Neuronal stem cell (in vitro differentiated cells): ENCODE data around the gene ZFP14.
"Not testable (repeated sequence)": the region's sequence is repeated elsewhere in the genome, so short reads cannot be mapped to it uniquely, and the experiment has no call there.

Source experiments
- DNase-seq: peaks from one replicate; pipeline ENCODE4 v3.0.0-alpha.2; 2013; ENCODE audit warnings: low spot score
- H2AFZ ChIP-seq: one replicate; pipeline ENCODE4 v1.6.1; 2013; ENCODE audit warnings: mild to moderate bottlenecking, low read length, inconsistent platforms
- H2AK5ac ChIP-seq: 2 replicates; pipeline ENCODE4 v1.6.1; 2013; ENCODE audit warnings: low read depth, mild to moderate bottlenecking, inconsistent platforms, low read length, moderate library complexity, mixed read lengths
- H2BK120ac ChIP-seq: 2 replicates; pipeline ENCODE4 v1.6.1; 2013; ENCODE audit warnings: low read depth, mild to moderate bottlenecking, inconsistent platforms, low read length, moderate library complexity, mixed read lengths
- H2BK12ac ChIP-seq: one replicate; pipeline ENCODE4 v1.6.1; 2013; ENCODE audit warnings: low read length, inconsistent platforms
- H2BK15ac ChIP-seq: 2 replicates; pipeline ENCODE4 v1.6.1; 2013; ENCODE audit warnings: mild to moderate bottlenecking, low read length, inconsistent platforms, mixed read lengths
- H2BK5ac ChIP-seq: one replicate; pipeline ENCODE4 v1.6.1; 2013; ENCODE audit warnings: inconsistent platforms, mild to moderate bottlenecking, low read length, moderate library complexity
- H3K14ac ChIP-seq: one replicate; pipeline ENCODE4 v1.6.1; 2013; ENCODE audit warnings: low read length, inconsistent platforms
- H3K18ac ChIP-seq: 2 replicates; pipeline ENCODE4 v1.6.1; 2013; ENCODE audit warnings: low read length, inconsistent platforms
- H3K23ac ChIP-seq: 2 replicates; pipeline ENCODE4 v1.6.1; 2013; ENCODE audit warnings: low read depth, mild to moderate bottlenecking, mixed read lengths, low read length, inconsistent platforms; ENCODE audit not compliant: poor library complexity
- H3K27ac ChIP-seq: replicated peaks from 3 replicates; pipeline ENCODE4 v1.5.1; 2013; ENCODE audit warnings: low read length, inconsistent platforms
- H3K27me3 ChIP-seq, 3 experiments: 2 replicates each; pipeline ENCODE4 v1.6.1; 2013; ENCODE audit warnings: low read length in 3 of 3, mild to moderate bottlenecking in 2 of 3, inconsistent platforms in 1 of 3, low read depth in 1 of 3, mixed read lengths in 1 of 3, moderate library complexity in 1 of 3; ENCODE audit not compliant: control insufficient read depth in 3 of 3, insufficient read depth in 3 of 3
- H3K36me3 ChIP-seq, 2 donors: replicated peaks in 1 of 2; 2 replicates each; pipeline ENCODE4 v1.6.1; 2013; ENCODE audit warnings: low read length in 2 of 2; ENCODE audit not compliant: control insufficient read depth in 2 of 2, insufficient read depth in 2 of 2
- H3K4ac ChIP-seq: 2 replicates; pipeline ENCODE4 v1.6.1; 2013; ENCODE audit warnings: inconsistent platforms, mild to moderate bottlenecking, low read length, moderate library complexity
- H3K4me1 ChIP-seq, 2 donors: 1 replicate in 1 of 2; 2 replicates in 1 of 2; pipeline ENCODE4 v1.6.1; 2013; ENCODE audit warnings: low read length in 2 of 2, low read depth in 1 of 2; ENCODE audit not compliant: control insufficient read depth in 2 of 2, insufficient read depth in 1 of 2
- H3K4me2 ChIP-seq: one replicate; pipeline ENCODE4 v1.6.1; 2013; ENCODE audit warnings: mild to moderate bottlenecking, low read length, inconsistent platforms; ENCODE audit not compliant: insufficient read depth, poor library complexity, severe bottlenecking
- H3K4me3 ChIP-seq, 2 donors: 2 replicates each; pipeline ENCODE4 v1.5.1; 2013; ENCODE audit warnings: low read length in 2 of 2, mild to moderate bottlenecking in 2 of 2, inconsistent platforms in 1 of 2, moderate library complexity in 1 of 2
- H3K79me1 ChIP-seq: one replicate; pipeline ENCODE4 v1.6.1; 2013; ENCODE audit warnings: low read depth, mild to moderate bottlenecking, inconsistent platforms, low read length, moderate library complexity
- H3K9ac ChIP-seq: one replicate; pipeline ENCODE4 v1.6.1; 2013; ENCODE audit warnings: mild to moderate bottlenecking, low read depth, low read length, inconsistent platforms; ENCODE audit not compliant: poor library complexity
- H3K9me3 ChIP-seq, 2 donors: replicated peaks in 1 of 2; 2 replicates each; pipeline versions ENCODE3 to v1.6.1; 2013; ENCODE audit warnings: low read length in 2 of 2, mild to moderate bottlenecking in 2 of 2, inconsistent platforms in 1 of 2, low read depth in 1 of 2, mixed read lengths in 1 of 2, moderate library complexity in 1 of 2; ENCODE audit not compliant: control insufficient read depth in 2 of 2, insufficient read depth in 1 of 2
- H4K8ac ChIP-seq: one replicate; pipeline ENCODE4 v1.6.1; 2013; ENCODE audit warnings: low read depth, mild to moderate bottlenecking, inconsistent platforms, low read length, moderate library complexity
- H4K91ac ChIP-seq: one replicate; pipeline ENCODE4 v1.6.1; 2013; ENCODE audit warnings: low read length, low read depth, mild to moderate bottlenecking, inconsistent platforms; ENCODE audit not compliant: poor library complexity
- WGBS, 2 donors: extraction: QIAGEN DNeasy Blood & Tissue Kit; methylation state at CpG; one replicate each; pipeline ENCODE4 v1.1.7; 2013; ENCODE audit warnings: missing lambda C conversion rate in 2 of 2, mixed read lengths in 1 of 2; ENCODE audit not compliant: insufficient read length in 2 of 2, insufficient replicate concordance in 1 of 2; ENCODE audit errors: extremely low coverage in 2 of 2; 5-methylcytosine and 5-hydroxymethylcytosine counted together

Gene ZFP14

DNA sequence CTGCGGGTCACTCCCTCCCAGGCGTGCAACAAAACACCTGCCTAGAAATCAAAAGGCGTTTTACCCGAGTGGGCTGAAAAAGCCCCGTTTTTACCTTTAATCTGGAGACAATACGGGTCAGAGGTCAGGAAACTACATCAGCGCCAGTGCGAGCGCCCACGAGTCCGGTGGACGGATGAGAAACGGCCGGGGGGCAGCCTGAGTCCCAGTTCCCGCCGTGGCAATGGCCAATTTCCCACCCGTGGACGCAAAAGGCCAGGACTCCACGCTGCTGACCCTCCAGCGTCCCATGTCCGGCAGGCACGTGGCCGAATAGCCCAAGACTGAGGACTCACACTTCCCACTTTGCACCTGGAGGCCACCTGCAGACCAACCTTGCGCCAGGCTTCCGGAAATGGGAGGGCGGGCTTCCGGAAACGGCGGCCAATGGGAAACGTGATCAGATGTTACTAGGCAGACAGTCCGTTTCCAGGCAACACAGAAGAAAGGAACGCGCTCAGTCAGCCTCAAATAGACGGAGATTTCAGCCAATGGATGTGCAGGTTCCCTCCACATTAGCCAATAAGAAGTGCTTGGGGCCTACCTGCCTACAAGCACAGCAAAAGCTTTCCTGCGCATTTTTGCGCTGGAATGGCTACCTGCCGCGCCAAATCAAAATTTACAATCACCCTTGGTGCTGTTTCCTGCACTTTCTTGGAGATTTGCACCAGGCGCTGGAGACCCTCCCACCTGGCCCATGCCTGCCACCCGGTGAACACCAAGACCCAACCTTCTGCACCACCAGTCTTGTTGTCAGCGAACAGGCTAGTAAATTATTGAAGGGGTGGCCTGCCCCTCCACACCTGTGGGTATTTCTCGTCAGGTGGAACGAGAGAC is 47.4 kb downstream of the ZFP14 start:
- peak; percentile 94 for DNase-seq
- Histone ChIP-seq H2BK12ac (no peak overlapping the region), H3K79me1 (peaks cover 3% of the 10 kb centered on the region), H3K23ac (peak overlapping the region; percentile 99), H4K8ac (no peak overlapping the region), H3K9ac (peak overlapping the region; percentile 93), H2BK120ac (no peak overlapping the region), H3K9me3 (peaks cover 0 to 51% of the 10 kb centered on the region in 2 donors), H3K27me3 (no peaks in the 10 kb centered on the region), H3K14ac (no peak overlapping the region), H3K18ac (peak overlapping the region; percentile 99), H2BK15ac (no peak overlapping the region), H2BK5ac (peak overlapping the region; percentile 91), H3K4ac (peak overlapping the region; percentile 56), H3K4me2 (peak overlapping the region; percentile 84), H3K4me1 (peaks cover 0 to 6% of the 10 kb centered on the region in 2 donors), H3K4me3 (peak overlapping the region; percentile 83 to 92), H2AK5ac (no peak overlapping the region), H3K36me3 (peaks cover 23 to 48% of the 10 kb centered on the region in 2 donors), H3K27ac (peak overlapping the region; percentile 67), H2AFZ (peak overlapping the region; percentile 94), H4K91ac (no peak overlapping the region)
- no CpG with 5 or more reads among the region's 43 CpGs for WGBS, 2 donors

DNA sequence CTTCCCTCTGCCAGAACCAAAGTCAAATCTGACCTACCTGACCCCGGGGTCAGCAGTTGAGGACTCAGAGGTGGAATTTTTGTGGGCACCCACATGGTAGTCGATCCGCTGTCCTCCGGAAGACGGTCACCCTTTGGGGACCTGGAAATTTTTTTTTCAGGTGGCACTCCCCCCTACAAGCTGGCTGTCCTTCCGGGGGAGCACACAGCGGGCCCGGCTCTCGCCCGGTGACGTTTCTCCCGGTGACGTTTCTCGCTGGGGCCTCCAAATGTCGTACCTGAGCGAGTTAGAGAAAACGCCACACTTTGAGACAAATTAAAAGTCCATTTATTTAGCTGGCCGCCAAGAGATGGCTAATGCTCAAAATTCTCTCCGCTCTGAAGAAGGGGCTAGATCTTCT is 48.8 kb downstream of the ZFP14 start:
- H3K36me3 ChIP-seq: peaks cover 28 to 53% of the 10 kb centered on the region in 2 donors
- peaks cover 0 to 6% of the 10 kb centered on the region in 2 donors for H3K4me1 ChIP-seq
- H4K91ac ChIP-seq: no peak overlapping the region
- no peak overlapping the region for H2BK12ac ChIP-seq
- no peak overlapping the region for H3K9ac ChIP-seq
- H3K4me3 ChIP-seq: no peak overlapping the region
- H3K18ac ChIP-seq: no peak overlapping the region
- peaks cover 3% of the 10 kb centered on the region for H3K79me1 ChIP-seq
- no peak overlapping the region for H2BK120ac ChIP-seq
- H2AK5ac ChIP-seq: no peak overlapping the region
- no peak overlapping the region for H4K8ac ChIP-seq
- peaks cover 0 to 61% of the 10 kb centered on the region in 2 donors for H3K9me3 ChIP-seq
- H2BK15ac ChIP-seq: no peak overlapping the region
- H3K4ac ChIP-seq: no peak overlapping the region
- H3K27me3 ChIP-seq: no peaks in the 10 kb centered on the region
- no peak overlapping the region for H3K23ac ChIP-seq
- no peak overlapping the region for H3K27ac ChIP-seq
- no peak for DNase-seq
- H2AFZ ChIP-seq: no peak overlapping the region
- H2BK5ac ChIP-seq: no peak overlapping the region
- H3K4me2 ChIP-seq: no peak overlapping the region
- no peak overlapping the region for H3K14ac ChIP-seq
- WGBS, 2 donors: no CpG with 5 or more reads among the region's 19 CpGs

DNA sequence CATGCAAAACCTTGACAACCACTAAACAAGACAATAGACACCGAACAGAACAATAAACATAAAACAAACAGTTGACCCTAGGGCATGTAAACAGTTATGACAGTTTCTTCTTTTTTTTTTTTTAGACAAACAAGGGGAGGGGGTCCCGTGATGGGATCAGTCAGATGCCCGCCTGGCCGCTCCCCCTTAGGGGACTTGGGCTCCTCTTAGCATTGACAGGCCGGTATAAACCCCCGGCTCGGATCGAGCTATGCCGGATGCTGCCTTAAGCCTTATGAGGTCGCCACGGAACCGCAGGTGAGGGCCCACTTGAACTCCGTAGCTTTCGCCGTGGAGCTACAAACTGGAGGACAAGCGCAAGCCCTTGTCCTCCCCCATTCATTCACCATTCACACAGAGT is 49.5 kb downstream of the ZFP14 start:
- not testable (repeated sequence) for H2AK5ac ChIP-seq, H4K8ac ChIP-seq, H3K4ac ChIP-seq, H3K9ac ChIP-seq, H3K79me1 ChIP-seq, DNase-seq, H3K14ac ChIP-seq, H3K4me3 ChIP-seq, H2BK5ac ChIP-seq, H3K18ac ChIP-seq, H3K27ac ChIP-seq, H3K27me3 ChIP-seq, H3K4me1 ChIP-seq, H2BK15ac ChIP-seq, H3K4me2 ChIP-seq, H2BK120ac ChIP-seq, H4K91ac ChIP-seq, H3K23ac ChIP-seq, H2BK12ac ChIP-seq, H2AFZ ChIP-seq
- H3K36me3 ChIP-seq: peaks cover 30 to 59% of the 10 kb centered on the region in 2 donors
- WGBS, 2 donors: no CpG with 5 or more reads among the region's 16 CpGs
- H3K9me3 ChIP-seq: peaks cover 0 to 63% of the 10 kb centered on the region in 2 donors

DNA sequence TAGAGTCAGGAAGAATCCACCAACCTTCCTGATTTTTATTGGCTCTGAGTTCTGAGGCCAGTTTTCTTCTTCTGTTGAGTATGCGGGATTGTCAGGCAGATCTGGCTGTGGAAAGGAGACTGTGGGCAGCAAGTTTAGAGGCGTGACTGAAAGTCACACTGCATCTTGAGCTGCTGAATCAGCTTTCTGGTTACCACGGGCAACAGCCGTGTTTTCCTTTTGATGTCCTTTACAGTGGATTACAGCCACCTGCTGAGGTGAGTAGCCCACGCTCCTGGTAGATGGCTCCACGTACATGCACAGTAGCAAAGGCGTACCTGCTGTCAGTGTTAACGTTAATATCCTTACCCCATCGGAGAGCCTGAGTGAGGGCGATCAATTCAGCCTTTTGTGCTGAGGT is 52.4 kb downstream of the ZFP14 start:
- H3K9ac ChIP-seq, H4K91ac ChIP-seq, H2AK5ac ChIP-seq, H3K4me1 ChIP-seq, H3K79me1 ChIP-seq, H2BK12ac ChIP-seq, H3K18ac ChIP-seq, H2AFZ ChIP-seq, H2BK5ac ChIP-seq, H2BK15ac ChIP-seq, H4K8ac ChIP-seq, H3K14ac ChIP-seq, H3K4ac ChIP-seq, H3K4me2 ChIP-seq, DNase-seq, H3K4me3 ChIP-seq, H2BK120ac ChIP-seq, H3K27ac ChIP-seq, H3K27me3 ChIP-seq, H3K23ac ChIP-seq: not testable (repeated sequence)
- no CpG with 5 or more reads among the region's 10 CpGs for WGBS, 2 donors
- H3K9me3 ChIP-seq: peaks cover 0 to 57% of the 10 kb centered on the region in 2 donors
- peaks cover 33 to 76% of the 10 kb centered on the region in 2 donors for H3K36me3 ChIP-seq
